Ovary (tissue), 9 donors: ENCODE results near the gene LRIG1. TPM values are rescaled to one million over a fixed set of nuclear protein-coding genes. Genes with fewer than 3 reads are reported as not detected.
A peak's percentile ranks its signal among the peaks of the same experiment; 100 is the strongest.

Experiments
- DNase-seq, 5 donors: peaks; one replicate each; pipeline ENCODE4 v3.0.0-alpha.2; 2019 to 2020
- H3K27ac ChIP-seq, 2 donors: fragments of 200-600 bp; one replicate each; pipeline versions ENCODE4 v1.5.1 to v1.8.0; 2019 to 2022
- H3K27me3 ChIP-seq: fragments of 200-600 bp; one replicate; pipeline ENCODE4 v1.8.0; 2022
- H3K36me3 ChIP-seq: fragments of 200-600 bp; sonication (generic); one replicate; pipeline ENCODE4 v1.5.1; 2019
- H3K4me1 ChIP-seq: one replicate; pipeline ENCODE4 v1.8.1; 2013; ENCODE audit warnings: mild to moderate bottlenecking, moderate library complexity; ENCODE audit not compliant: insufficient read depth
- H3K4me3 ChIP-seq: fragments of 200-600 bp; sonication (generic); one replicate; pipeline ENCODE4 v1.5.1; 2017
- H3K9me3 ChIP-seq, 2 donors: fragments of 200-600 bp in 1 of 2; sonication (generic) in 1 of 2; one replicate each; pipeline versions ENCODE4 v1.5.1 to v1.8.1; 2013 to 2019; ENCODE audit warnings: mild to moderate bottlenecking in 1 of 2, moderate library complexity in 1 of 2
- CTCF ChIP-seq, 3 donors: fragments of 450-650 bp in 2 of 3; fragments of 200-600 bp in 1 of 3; IDR thresholded peaks; one replicate each; pipeline versions ENCODE4 v1.5.1 to v1.8.0; 2016 to 2022; ENCODE audit warnings: antibody characterized with exemption in 3 of 3, mild to moderate bottlenecking in 1 of 3
- EP300 ChIP-seq: sonication (generic); formaldehyde crosslinking; IDR thresholded peaks from one replicate; pipeline ENCODE4 v1.6.1; 2017; ENCODE audit warnings: antibody characterized with exemption
- POLR2A ChIP-seq: fragments of 450-650 bp; IDR thresholded peaks from one replicate; pipeline ENCODE4 v1.6.1; 2017; ENCODE audit warnings: antibody characterized with exemption, mild to moderate bottlenecking, moderate library complexity
- WGBS, 3 donors: extraction: QIAGEN DNeasy Blood & Tissue Kit in 1 of 3; methylation state at CpG; one replicate each; pipeline versions ENCODE4 v1.1.5 to v1.1.7; 2013 to 2017; 5-methylcytosine and 5-hydroxymethylcytosine counted together
- intact Hi-C, 4 donors: fragments of 100-400 bp; cut with DNase I; formaldehyde crosslinking; loops; one replicate each; pipeline versions ENCODE4 v1.11.0 to v1.15.1; 2022 to 2023
- polyA plus RNA-seq, 2 donors: library from polyadenylated mRNA; stranded (reverse); fragments of 200-250 nt in 1 of 2; fragments of 350-450 nt in 1 of 2; fragmentation: Illumina TruSeq in 1 of 2; extraction: RNeasy Lipid Tissue Mini Kit (QIAGEN cat#74804) in 1 of 2; gene quantifications; one replicate each; pipeline ENCODE4 v1.2.3, GENCODE V29; 2013 to 2014
- total RNA-seq, 7 donors: library from RNA; depleted of rRNA in 2 of 7; stranded (reverse); fragments of >200 nt in 2 of 7; fragmentation: NEBNext Ultra II Directional in 3 of 7; extraction: Animal tissue kit (Norgen Biotek cat#: 25700) in 3 of 7; gene quantifications; one replicate each; pipeline versions ENCODE4 v1.1.0 to v1.2.4, GENCODE V29; 2016 to 2023
- donor health status: DM: no; HTN: no; CAD: no; lungs with moderate emphysema.
- donor health status: DM: no; HTN: no; CAD: no.
- donor health status: Bipolar disorder and iron deficiency.
- donor health status: DM: yes; HTN: yes; CAD: no.
- donor health status: DM: no; HTN: no; CAD: no.
- donor health status: DM: yes; HTN: yes; CAD: no.

The LRIG1 gene
- total and polyA plus RNA-seq, 9 donors = 29.1 to 64.8 (median 42.6) TPM

- intact Hi-C loops = loop anchor here in 2 of 4 donors (10.0 kb wide), 3 partner anchors 107 to 413 kb away; no protein-coding TSS in a partner anchor
- TF ChIP-seq EP300 (no peak), CTCF (IDR thresholded peaks at IDR 0.05) (no peak), POLR2A (no peak)
- Histone ChIP-seq H3K27ac (no peak overlapping the region), H3K27me3 (no peaks in the 10 kb centered on the region), H3K9me3 (no peaks in the 10 kb centered on the region), H3K4me3 (no peak overlapping the region), H3K36me3 (no peaks in the 10 kb centered on the region), H3K4me1 (peaks cover 8% of the 10 kb centered on the region)
- WGBS, 3 donors = 74 to 80% (median 75%) methylated on average over 20 of the region's 20 CpGs
- DNase-seq = no peak
These were observed 98.9 kb downstream of the LRIG1 start for GRCh38 chr3:66401675-66402491.

- Histone ChIP-seq H3K36me3 (no peaks in the 10 kb centered on the region), H3K9me3 (no peaks in the 10 kb centered on the region), H3K4me1 (peaks cover 8% of the 10 kb centered on the region), H3K4me3 (no peak overlapping the region), H3K27ac (peak overlapping the region in 1 of 2 donors; percentile 11), H3K27me3 (no peaks in the 10 kb centered on the region)
- no peak for TF ChIP-seq EP300
- no peak for TF ChIP-seq CTCF (IDR thresholded peaks at IDR 0.05)
- TF ChIP-seq POLR2A = no peak
- no peak for DNase-seq
- intact Hi-C loops = loop anchor here in 2 of 4 donors (10.0 kb wide), 3 partner anchors 106 to 414 kb away; no protein-coding TSS in a partner anchor
- WGBS, 3 donors = 58 to 62% (median 60%) methylated on average over 10 of the region's 10 CpGs
These were observed 99.7 kb downstream of the LRIG1 start for GRCh38 chr3:66401157-66401550.

- Histone ChIP-seq H3K9me3 (no peaks in the 10 kb centered on the region), H3K4me1 (peaks cover 10% of the 10 kb centered on the region), H3K4me3 (no peak overlapping the region), H3K36me3 (no peaks in the 10 kb centered on the region), H3K27ac (peak overlapping the region in 1 of 2 donors; percentile 11), H3K27me3 (no peaks in the 10 kb centered on the region)
- WGBS, 3 donors = 72 to 81% (median 76%) methylated on average over 15 of the region's 15 CpGs
- DNase-seq = peak in 1 of 5 donors; percentile 14
- TF ChIP-seq POLR2A (no peak), EP300 (no peak), CTCF (IDR thresholded peaks at IDR 0.05) (no peak)
- intact Hi-C loops = loop anchor here in 2 of 4 donors (10.0 kb wide), 3 partner anchors 106 to 414 kb away; no protein-coding TSS in a partner anchor
These were observed 100.2 kb downstream of the LRIG1 start for GRCh38 chr3:66400411-66401156.

DNA sequence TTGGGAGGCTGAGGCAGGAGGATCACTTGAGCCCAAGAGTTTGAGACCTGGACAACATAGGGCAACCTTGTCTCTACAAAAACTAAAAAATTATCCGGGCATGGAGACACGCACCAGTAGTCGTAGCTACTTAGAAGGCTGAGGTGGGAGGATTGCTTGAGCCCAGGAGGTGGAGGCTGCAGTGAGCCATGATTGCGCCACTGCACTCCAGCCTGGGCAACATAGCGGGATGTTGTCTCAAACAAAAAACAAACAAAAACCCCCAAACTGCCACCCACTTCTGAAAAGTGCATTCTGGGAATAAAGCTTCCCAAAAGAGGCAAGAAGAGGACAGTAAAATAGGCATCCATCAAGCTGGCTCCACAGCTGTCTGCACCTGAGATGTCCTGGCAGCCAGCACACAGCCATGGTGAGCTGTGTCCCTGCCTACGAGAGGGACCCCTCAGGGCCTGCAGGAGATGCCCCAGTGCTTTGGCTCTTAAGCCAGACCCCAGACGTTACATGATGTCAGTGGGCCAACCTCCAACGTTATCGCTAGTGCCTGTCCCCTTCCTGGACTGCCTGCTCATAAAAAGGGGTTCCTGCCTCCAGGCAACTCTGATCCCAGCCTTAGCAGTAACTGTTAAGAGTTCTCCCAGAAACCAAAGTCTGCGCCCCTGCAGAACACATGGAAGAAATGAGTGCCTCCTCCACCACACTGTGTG is 101.1 kb downstream of the LRIG1 start:
- TF ChIP-seq EP300 (no peak), CTCF (IDR thresholded peaks at IDR 0.05) (no peak), POLR2A (no peak)
- Histone ChIP-seq H3K27me3 (no peaks in the 10 kb centered on the region), H3K4me3 (no peak overlapping the region), H3K36me3 (no peaks in the 10 kb centered on the region), H3K9me3 (no peaks in the 10 kb centered on the region), H3K4me1 (peaks cover 17% of the 10 kb centered on the region), H3K27ac (no peak overlapping the region)
- intact Hi-C loops = loop anchor here in 2 of 4 donors (10.0 kb wide), 3 partner anchors 105 to 415 kb away; no protein-coding TSS in a partner anchor
- no peak for DNase-seq
- WGBS, 3 donors = 91 to 95% (median 93%) methylated on average over 10 of the region's 10 CpGs
